ENCODE data around the gene EBF3.

DNA sequence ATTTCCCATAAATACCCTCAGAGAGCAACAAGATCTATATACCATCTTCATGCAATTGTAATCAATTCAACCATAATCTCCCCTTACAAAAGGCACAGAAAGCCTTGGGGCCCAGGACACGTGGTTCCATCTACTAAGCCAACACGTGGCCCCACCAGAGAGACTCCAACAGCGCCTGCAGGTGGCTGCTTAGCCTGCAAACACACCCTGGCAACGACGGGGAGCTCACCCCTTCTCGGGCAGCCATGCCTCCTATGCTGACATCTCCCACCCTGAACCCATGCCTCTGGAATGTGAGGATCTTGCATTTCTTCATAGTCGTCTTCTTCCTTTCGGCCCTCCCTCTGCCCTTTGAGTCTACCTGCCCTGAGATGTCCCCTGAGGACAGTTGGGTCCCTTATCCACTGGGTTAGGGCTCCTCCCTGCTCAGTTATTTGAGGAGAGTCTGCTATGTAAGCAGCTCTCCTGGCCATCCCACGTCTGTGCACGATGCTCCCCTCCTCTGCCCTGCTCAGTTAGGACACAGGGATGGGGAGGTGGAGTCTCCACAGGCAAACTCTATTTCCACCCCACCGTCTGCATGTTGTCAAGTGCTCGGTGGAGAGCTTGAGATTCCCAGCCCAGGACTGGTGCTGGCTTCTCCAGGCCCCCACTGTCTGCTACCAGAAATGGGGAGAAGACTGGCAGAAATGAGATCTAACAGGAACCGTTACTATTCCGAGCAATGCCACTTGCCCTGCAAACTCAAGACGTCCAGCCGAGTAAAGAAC lies 36.5 kb downstream of the EBF3 start:
- TF ChIP-seq ZNF274 (IDR thresholded peaks at IDR 0.05; ENCODE audit: low read depth, low read length) = no peak
- no peak for TF ChIP-seq YY1 (IDR thresholded peaks at IDR 0.05; ENCODE audit: insufficient read depth, insufficient read length)
- no peak for TF ChIP-seq SUZ12 (IDR thresholded peaks at IDR 0.05; ENCODE audit: extremely low read depth, insufficient read depth, insufficient read length)
